Measurements from ENCODE around the gene WIPF3. TPM values are rescaled to one million over a fixed set of nuclear protein-coding genes. Genes with fewer than 3 reads are reported as not detected.

The WIPF3 gene
- total and polyA plus RNA-seq, 12 donors, result 1.1 to 15.4 (median 6.9) TPM

GRCh38 chr7:29825775-29826529 is 19.6 kb downstream of the WIPF3 start:
- no peaks in the 10 kb centered on the region for H3K36me3 ChIP-seq
- TF ChIP-seq CTCF (IDR thresholded peaks at IDR 0.05), result no peak
- DNase-seq (no peak), ATAC-seq (peak in 2 of 8 donors; percentile 48 to 51)
- intact Hi-C loops (cut with DNase I), result no loop called here
- H3K27me3 ChIP-seq, result no peaks in the 10 kb centered on the region
- peaks cover 0 to 5% (median 0%) of the 10 kb centered on the region in 9 donors for H3K4me1 ChIP-seq
- 61 to 68% methylated on average over 7 of the region's 7 CpGs for WGBS, 2 donors
- peak overlapping the region in 5 of 10 donors; percentile 3 to 35 (median 11) for H3K4me3 ChIP-seq
- H3K9me3 ChIP-seq, result no peaks in the 10 kb centered on the region
- no peak overlapping the region for H3K27ac ChIP-seq

- WGBS, 2 donors, result 94 to 98% methylated on average over 2 of the region's 2 CpGs
- no peak for ATAC-seq
Measured at GRCh38 chr7:29826530-29826822, 20.2 kb downstream of the WIPF3 start.

GRCh38 chr7:29826904-29827303 is 20.6 kb downstream of the WIPF3 start:
- H3K36me3 ChIP-seq, result no peaks in the 10 kb centered on the region
- H3K27ac ChIP-seq, result no peak overlapping the region
- peaks cover 0 to 5% (median 0%) of the 10 kb centered on the region in 9 donors for H3K4me1 ChIP-seq
- ATAC-seq (no peak), DNase-seq (no peak)
- no peak for TF ChIP-seq CTCF (IDR thresholded peaks at IDR 0.05)
- H3K27me3 ChIP-seq, result no peaks in the 10 kb centered on the region
- intact Hi-C loops (cut with DNase I), result no loop called here
- no peak overlapping the region for H3K4me3 ChIP-seq
- H3K9me3 ChIP-seq, result peaks cover 0 to 4% (median 0%) of the 10 kb centered on the region in 11 donors

More at GRCh38 chr7:29826530-29826822, 20.2 kb downstream of the WIPF3 start:
- no peak for TF ChIP-seq CTCF (IDR thresholded peaks at IDR 0.05)
- H3K27ac ChIP-seq, result no peak overlapping the region
- peaks cover 0 to 5% (median 0%) of the 10 kb centered on the region in 9 donors for H3K4me1 ChIP-seq
- H3K36me3 ChIP-seq, result no peaks in the 10 kb centered on the region
- no peak for DNase-seq
- no peaks in the 10 kb centered on the region for H3K9me3 ChIP-seq
- intact Hi-C loops (cut with DNase I), result no loop called here
- H3K4me3 ChIP-seq, result no peak overlapping the region
- H3K27me3 ChIP-seq, result no peaks in the 10 kb centered on the region

GRCh38 chr7:29831705-29832104 is 25.4 kb downstream of the WIPF3 start:
- no peak for TF ChIP-seq CTCF (IDR thresholded peaks at IDR 0.05)
- DNase-seq (no peak), ATAC-seq (no peak)
- H3K9me3 ChIP-seq, result peaks cover 0 to 4% (median 0%) of the 10 kb centered on the region in 11 donors
- no peak overlapping the region for H3K4me3 ChIP-seq
- H3K27me3 ChIP-seq, result no peaks in the 10 kb centered on the region
- whole genome bisulfite sequencing, 2 donors, result 95 to 96% methylated on average over 6 of the region's 6 CpGs
- no peaks in the 10 kb centered on the region for H3K4me1 ChIP-seq
- no peak overlapping the region for H3K27ac ChIP-seq
- intact Hi-C loops (cut with DNase I), result no loop called here
- H3K36me3 ChIP-seq, result peaks cover 0 to 8% (median 0%) of the 10 kb centered on the region in 9 donors

Data from heart right ventricle (tissue), 16 donors.